ENCODE results near the gene BRD3. TPM values are rescaled to one million over a fixed set of nuclear protein-coding genes. Genes with fewer than 3 reads are reported as not detected.

The BRD3 gene
- total and polyA plus RNA-seq, 2 donors from 2014 or later, result 7.7 to 46.2 TPM

- DNase-seq, result peak in 2 of 5 donors; percentile 34 to 65
- no peaks in the 10 kb centered on the region for H3K9me3 ChIP-seq (ENCODE audit: control insufficient read depth in 2 of 3, insufficient read depth in 1 of 3, low read length in 3 of 3)
- peaks cover 0 to 59% (median 27%) of the 10 kb centered on the region in 3 donors for H3K4me1 ChIP-seq (ENCODE audit: control insufficient read depth in 2 of 3, insufficient read depth in 2 of 3, low read depth in 1 of 3, low read length in 3 of 3)
- intact Hi-C loops (cut with DNase I), result no loop called here
- no peak overlapping the region for H3K9ac ChIP-seq (ENCODE audit: low read length in 3 of 3)
- TF ChIP-seq CTCF (IDR thresholded peaks at IDR 0.05; ENCODE audit: borderline replicate concordance, extremely low read depth, insufficient read depth), result no peak
- no peak overlapping the region for H3K27ac ChIP-seq (ENCODE audit: low read depth in 2 of 2, low read length in 2 of 2)
- peaks cover 0 to 3% (median 0%) of the 10 kb centered on the region in 3 donors for H3K36me3 ChIP-seq (ENCODE audit: control insufficient read depth in 2 of 3, insufficient read depth in 3 of 3, low read length in 3 of 3)
- H3K27me3 ChIP-seq (ENCODE audit: control insufficient read depth, insufficient read depth, low read length), result no peaks in the 10 kb centered on the region
- no peak overlapping the region for H3K4me3 ChIP-seq (ENCODE audit: low read length in 3 of 3)
- no peak for FAIRE-seq
Observed at GRCh38 chr9:134059188-134059641, 8.6 kb downstream of the BRD3 start.

GRCh38 chr9:134058716-134059115 is 9.1 kb downstream of the BRD3 start:
- DNase-seq, result no peak
- no peak for TF ChIP-seq CTCF (IDR thresholded peaks at IDR 0.05; ENCODE audit: borderline replicate concordance, extremely low read depth, insufficient read depth)
- no peak overlapping the region for H3K9ac ChIP-seq (ENCODE audit: low read length in 3 of 3)
- no peak for FAIRE-seq
- H3K4me3 ChIP-seq (ENCODE audit: low read length in 3 of 3), result no peak overlapping the region
- peaks cover 0 to 3% (median 0%) of the 10 kb centered on the region in 3 donors for H3K36me3 ChIP-seq (ENCODE audit: control insufficient read depth in 2 of 3, insufficient read depth in 3 of 3, low read length in 3 of 3)
- H3K27ac ChIP-seq (ENCODE audit: low read depth in 2 of 2, low read length in 2 of 2), result no peak overlapping the region
- H3K27me3 ChIP-seq (ENCODE audit: control insufficient read depth, insufficient read depth, low read length), result no peaks in the 10 kb centered on the region
- no peaks in the 10 kb centered on the region for H3K9me3 ChIP-seq (ENCODE audit: control insufficient read depth in 2 of 3, insufficient read depth in 1 of 3, low read length in 3 of 3)
- H3K4me1 ChIP-seq (ENCODE audit: control insufficient read depth in 2 of 3, insufficient read depth in 2 of 3, low read depth in 1 of 3, low read length in 3 of 3), result peaks cover 0 to 58% (median 29%) of the 10 kb centered on the region in 3 donors
- intact Hi-C loops (cut with DNase I), result no loop called here

- H3K4me1 ChIP-seq (ENCODE audit: control insufficient read depth in 2 of 3, insufficient read depth in 2 of 3, low read depth in 1 of 3, low read length in 3 of 3), result peaks cover 0 to 52% (median 29%) of the 10 kb centered on the region in 3 donors
- no peak for TF ChIP-seq CTCF (IDR thresholded peaks at IDR 0.05; ENCODE audit: borderline replicate concordance, extremely low read depth, insufficient read depth)
- H3K9ac ChIP-seq (ENCODE audit: low read length in 3 of 3), result no peak overlapping the region
- H3K9me3 ChIP-seq (ENCODE audit: control insufficient read depth in 2 of 3, insufficient read depth in 1 of 3, low read length in 3 of 3), result no peaks in the 10 kb centered on the region
- H3K36me3 ChIP-seq (ENCODE audit: control insufficient read depth in 2 of 3, insufficient read depth in 3 of 3, low read length in 3 of 3), result peaks cover 0 to 4% (median under 1%) of the 10 kb centered on the region in 3 donors
- no peaks in the 10 kb centered on the region for H3K27me3 ChIP-seq (ENCODE audit: control insufficient read depth, insufficient read depth, low read length)
- DNase-seq (peak; percentile 46 to 76 (median 51)), FAIRE-seq (no peak)
- intact Hi-C loops (cut with DNase I), result no loop called here
- no peak overlapping the region for H3K27ac ChIP-seq (ENCODE audit: low read depth in 2 of 2, low read length in 2 of 2)
- no peak overlapping the region for H3K4me3 ChIP-seq (ENCODE audit: low read length in 3 of 3)
Observed at GRCh38 chr9:134057751-134058701, 9.8 kb downstream of the BRD3 start.
